Effector memory CD4-positive, alpha-beta T cell (primary cell): ENCODE measurements around the gene BARD1.

Source experiments
- DNase-seq, 3 donors: peaks; one replicate each; pipeline ENCODE4 v3.0.0-alpha.2; 2020
- H3K27ac ChIP-seq: 2 replicates; pipeline ENCODE4 v1.7.0; 2013; ENCODE audit warnings: mild to moderate bottlenecking, low read length, moderate library complexity; ENCODE audit not compliant: insufficient read depth, poor library complexity, severe bottlenecking
- H3K27me3 ChIP-seq: replicated peaks from 2 replicates; pipeline ENCODE4 v1.7.0; 2013; ENCODE audit warnings: mild to moderate bottlenecking, low read length; ENCODE audit not compliant: insufficient read depth, control insufficient read depth, poor library complexity, severe bottlenecking
- H3K36me3 ChIP-seq: 2 replicates; pipeline ENCODE4 v1.7.0; 2013; ENCODE audit warnings: mild to moderate bottlenecking, low read length, moderate library complexity; ENCODE audit not compliant: control insufficient read depth, insufficient read depth
- H3K4me1 ChIP-seq: 2 replicates; pipeline ENCODE4 v1.7.0; 2013; ENCODE audit warnings: low read length, mild to moderate bottlenecking; ENCODE audit not compliant: control insufficient read depth, insufficient read depth, poor library complexity, severe bottlenecking
- H3K4me3 ChIP-seq: 2 replicates; pipeline ENCODE4 v1.7.0; 2013; ENCODE audit warnings: low read length, low read depth, mild to moderate bottlenecking; ENCODE audit not compliant: insufficient read depth, poor library complexity, severe bottlenecking
- H3K9me3 ChIP-seq: 2 replicates; pipeline ENCODE4 v1.7.0; 2013; ENCODE audit warnings: mild to moderate bottlenecking, low read length, moderate library complexity; ENCODE audit not compliant: control insufficient read depth

Gene BARD1

DNA sequence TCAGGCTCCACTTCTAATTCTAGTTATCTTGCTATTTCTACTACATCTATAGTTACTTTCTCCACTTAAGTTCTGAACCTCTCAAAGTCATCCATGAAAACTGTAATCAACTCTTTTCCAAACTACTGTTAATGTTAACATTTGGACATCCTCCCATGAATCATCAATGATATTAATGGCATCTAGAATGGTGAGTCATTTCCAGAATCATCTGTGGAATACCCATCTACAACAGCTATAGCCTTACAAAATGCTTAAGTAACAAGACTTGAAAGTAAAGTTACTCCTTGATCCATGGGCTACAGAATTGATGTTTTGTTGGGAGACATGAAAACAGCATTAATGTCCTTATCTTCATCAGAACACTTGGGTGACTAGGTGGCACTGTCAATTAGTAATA, 35.4 kb downstream of the BARD1 start:
- no peaks in the 10 kb centered on the region for H3K27me3 ChIP-seq
- no peaks in the 10 kb centered on the region for H3K36me3 ChIP-seq
- DNase-seq: no peak
- H3K9me3 ChIP-seq: no peaks in the 10 kb centered on the region
- H3K4me1 ChIP-seq: no peaks in the 10 kb centered on the region
- H3K27ac ChIP-seq: no peak overlapping the region
- no peak overlapping the region for H3K4me3 ChIP-seq

GRCh38 chr2:214772443-214773015, 37.0 kb downstream of the BARD1 start:
- Histone ChIP-seq H3K9me3 (no peaks in the 10 kb centered on the region), H3K4me1 (no peaks in the 10 kb centered on the region), H3K4me3 (no peak overlapping the region), H3K36me3 (no peaks in the 10 kb centered on the region), H3K27me3 (no peaks in the 10 kb centered on the region), H3K27ac (no peak overlapping the region)
- no peak for DNase-seq

GRCh38 chr2:214765180-214765579, 44.3 kb downstream of the BARD1 start:
- H3K4me1 ChIP-seq: no peaks in the 10 kb centered on the region
- H3K36me3 ChIP-seq: peaks cover 4% of the 10 kb centered on the region
- no peak overlapping the region for H3K4me3 ChIP-seq
- DNase-seq: no peak
- H3K27ac ChIP-seq: no peak overlapping the region
- no peaks in the 10 kb centered on the region for H3K9me3 ChIP-seq
- H3K27me3 ChIP-seq: no peaks in the 10 kb centered on the region

DNA sequence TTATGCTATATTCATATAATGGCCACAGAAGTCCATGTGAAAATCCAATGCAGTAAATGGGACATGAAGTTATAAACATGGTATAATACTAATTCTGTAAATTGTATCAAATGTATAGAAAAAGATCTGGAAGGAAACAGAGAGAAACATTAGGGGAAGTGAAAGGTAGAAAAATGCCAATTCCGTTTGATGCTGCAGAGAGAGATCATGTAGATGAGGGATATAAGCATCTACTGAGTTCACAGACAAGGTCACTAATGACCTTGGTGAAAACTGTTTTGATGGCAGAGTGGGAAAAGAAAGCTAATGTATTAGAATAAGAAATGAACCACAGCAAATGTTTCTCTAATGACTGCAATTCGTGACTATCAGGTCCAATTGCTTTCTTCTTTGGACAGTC, 56.0 kb downstream of the BARD1 start:
- Histone ChIP-seq H3K27me3 (no peaks in the 10 kb centered on the region), H3K36me3 (peaks cover 4% of the 10 kb centered on the region), H3K27ac (no peak overlapping the region), H3K4me3 (no peak overlapping the region), H3K9me3 (no peaks in the 10 kb centered on the region), H3K4me1 (no peaks in the 10 kb centered on the region)
- no peak for DNase-seq

- Histone ChIP-seq H3K36me3 (peaks cover 4% of the 10 kb centered on the region), H3K4me1 (no peaks in the 10 kb centered on the region), H3K27ac (no peak overlapping the region), H3K9me3 (no peaks in the 10 kb centered on the region), H3K4me3 (no peak overlapping the region), H3K27me3 (no peaks in the 10 kb centered on the region)
- no peak for DNase-seq
Observed at GRCh38 chr2:214750529-214750928, 59.0 kb downstream of the BARD1 start.

GRCh38 chr2:214747992-214748391, 61.5 kb downstream of the BARD1 start:
- H3K9me3 ChIP-seq: no peaks in the 10 kb centered on the region
- H3K4me3 ChIP-seq: no peak overlapping the region
- H3K4me1 ChIP-seq: no peaks in the 10 kb centered on the region
- no peak for DNase-seq
- no peaks in the 10 kb centered on the region for H3K27me3 ChIP-seq
- H3K36me3 ChIP-seq: peaks cover 4% of the 10 kb centered on the region
- H3K27ac ChIP-seq: no peak overlapping the region

DNA sequence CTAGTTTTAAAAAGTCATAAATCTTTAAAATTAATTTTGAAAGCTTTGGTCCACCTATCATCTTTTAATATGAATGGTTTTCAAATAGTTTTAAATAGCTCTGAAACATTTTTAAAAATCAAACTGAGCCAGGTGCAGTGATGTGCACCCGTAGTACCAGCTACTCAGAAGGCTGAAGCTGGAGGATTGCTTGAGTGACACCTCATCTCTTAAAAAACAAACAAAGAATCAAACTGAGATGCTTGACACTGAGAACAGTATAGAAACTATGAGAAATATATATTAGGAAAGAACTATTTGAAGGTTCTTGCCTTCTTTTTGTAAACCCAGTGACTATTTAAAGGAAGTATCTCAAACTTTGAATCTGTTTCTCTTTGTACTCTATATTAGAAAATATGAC, 67.4 kb downstream of the BARD1 start:
- no peak for DNase-seq
- Histone ChIP-seq H3K4me3 (no peak overlapping the region), H3K4me1 (no peaks in the 10 kb centered on the region), H3K27me3 (no peaks in the 10 kb centered on the region), H3K27ac (no peak overlapping the region), H3K36me3 (no peaks in the 10 kb centered on the region), H3K9me3 (no peaks in the 10 kb centered on the region)

- no peaks in the 10 kb centered on the region for H3K36me3 ChIP-seq
- H3K4me3 ChIP-seq: no peak overlapping the region
- no peak for DNase-seq
- H3K27ac ChIP-seq: no peak overlapping the region
- H3K9me3 ChIP-seq: no peaks in the 10 kb centered on the region
- H3K4me1 ChIP-seq: no peaks in the 10 kb centered on the region
- no peaks in the 10 kb centered on the region for H3K27me3 ChIP-seq
Observed at GRCh38 chr2:214740867-214741395, 68.6 kb downstream of the BARD1 start.

DNA sequence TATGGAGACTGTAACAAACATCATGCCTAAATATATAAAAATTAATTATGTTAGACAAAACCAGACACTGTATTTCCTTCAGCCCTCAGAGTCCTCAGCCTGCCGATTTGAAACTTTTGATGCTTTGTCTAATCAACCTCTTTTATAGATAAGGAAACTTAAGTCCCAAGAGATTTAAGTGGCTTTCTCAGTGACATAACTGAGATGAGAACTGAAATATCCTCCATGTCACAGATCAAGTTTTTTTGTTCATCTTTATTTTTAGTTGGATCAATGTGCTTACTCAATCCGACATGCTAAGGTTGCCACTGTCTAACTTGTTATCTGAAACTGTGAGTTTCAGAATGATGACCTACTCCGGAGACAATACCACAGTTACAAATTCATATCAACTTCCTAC, 72.3 kb downstream of the BARD1 start:
- no peak overlapping the region for H3K27ac ChIP-seq
- no peak overlapping the region for H3K4me3 ChIP-seq

GRCh38 chr2:214730800-214731407, 78.6 kb downstream of the BARD1 start:
- H3K27me3 ChIP-seq: no peaks in the 10 kb centered on the region
- DNase-seq: no peak
- no peak overlapping the region for H3K27ac ChIP-seq
- no peaks in the 10 kb centered on the region for H3K9me3 ChIP-seq
- no peaks in the 10 kb centered on the region for H3K36me3 ChIP-seq
- no peak overlapping the region for H3K4me3 ChIP-seq
- no peaks in the 10 kb centered on the region for H3K4me1 ChIP-seq

More for the DNA sequence above, 72.3 kb downstream of the BARD1 start:
- no peaks in the 10 kb centered on the region for H3K9me3 ChIP-seq
- no peak for DNase-seq
- H3K27me3 ChIP-seq: no peaks in the 10 kb centered on the region
- H3K4me1 ChIP-seq: no peaks in the 10 kb centered on the region
- H3K36me3 ChIP-seq: no peaks in the 10 kb centered on the region
